ENCODE results near the gene KRTAP4-12. TPM values are rescaled to one million over a fixed set of nuclear protein-coding genes. Genes with fewer than 3 reads are reported as not detected.

The KRTAP4-12 gene
- total and polyA plus RNA-seq, 2 of the 13 experiments (the other 11 are each of a cell fraction or from before 2014, with no cell fraction given): not detected

DNA sequence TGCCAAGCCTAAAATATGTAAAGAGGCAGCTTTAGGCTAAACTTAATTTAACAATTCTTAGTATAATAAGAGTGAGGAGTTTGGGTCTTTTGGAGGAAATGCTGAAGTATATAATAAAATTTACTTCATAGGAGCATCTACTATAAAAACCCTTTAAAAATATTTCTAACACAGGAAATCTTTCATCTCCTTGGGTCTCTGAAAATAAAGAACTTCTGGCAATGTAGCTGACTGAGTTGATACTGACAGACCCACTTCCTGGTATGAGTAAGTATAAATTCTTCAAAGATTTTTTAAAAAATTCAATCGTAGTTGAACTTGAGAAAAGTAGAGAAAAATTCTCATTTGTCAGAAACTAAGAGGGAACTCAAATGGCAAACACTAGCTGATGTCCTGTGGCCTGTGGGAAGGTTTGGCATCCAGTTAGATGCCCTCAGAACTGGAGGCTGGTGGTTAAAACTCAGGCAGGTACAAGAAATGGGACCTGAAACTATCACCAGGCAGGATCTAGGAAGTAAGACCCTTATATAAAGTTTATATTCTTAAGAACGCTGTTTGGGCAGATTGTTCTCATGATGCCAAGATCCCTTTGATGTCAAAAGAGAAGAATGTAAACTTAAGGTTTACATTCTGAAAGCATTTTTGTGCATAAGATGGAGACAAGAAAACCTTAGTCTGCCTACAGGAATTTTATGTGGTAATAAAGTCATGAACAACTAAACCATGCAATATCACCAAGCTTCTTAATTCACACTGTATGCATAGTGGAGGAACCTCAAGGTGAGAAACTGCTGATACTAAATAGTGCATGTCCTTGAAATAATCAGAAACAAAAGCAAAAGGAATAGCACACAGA is 10.1 kb upstream of the KRTAP4-12 start (continued):
- TF ChIP-seq NR1H2 (CRISPR knock-in tag; IDR thresholded peaks at IDR 0.05; ENCODE audit: borderline replicate concordance, low read depth) (no peak), ZNF598 (CRISPR knock-in tag; IDR thresholded peaks at IDR 0.05; ENCODE audit: borderline replicate concordance) (no peak), BCL6 (CRISPR knock-in tag; IDR thresholded peaks at IDR 0.05) (no peak), ZKSCAN5 (CRISPR knock-in tag; IDR thresholded peaks at IDR 0.05) (no peak), SRF (IDR thresholded peaks at IDR 0.05; ENCODE audit: low read depth, low read length) (no peak), PAX8 (CRISPR knock-in tag; IDR thresholded peaks at IDR 0.05; ENCODE audit: borderline replicate concordance) (no peak), LCORL (IDR thresholded peaks at IDR 0.05) (no peak), LCORL (CRISPR knock-in tag; IDR thresholded peaks at IDR 0.05) (no peak), ZNF33B (CRISPR knock-in tag; IDR thresholded peaks at IDR 0.05) (no peak), GZF1 (CRISPR knock-in tag; IDR thresholded peaks at IDR 0.05) (no peak)
- TF ChIP-seq, protein P1, sequence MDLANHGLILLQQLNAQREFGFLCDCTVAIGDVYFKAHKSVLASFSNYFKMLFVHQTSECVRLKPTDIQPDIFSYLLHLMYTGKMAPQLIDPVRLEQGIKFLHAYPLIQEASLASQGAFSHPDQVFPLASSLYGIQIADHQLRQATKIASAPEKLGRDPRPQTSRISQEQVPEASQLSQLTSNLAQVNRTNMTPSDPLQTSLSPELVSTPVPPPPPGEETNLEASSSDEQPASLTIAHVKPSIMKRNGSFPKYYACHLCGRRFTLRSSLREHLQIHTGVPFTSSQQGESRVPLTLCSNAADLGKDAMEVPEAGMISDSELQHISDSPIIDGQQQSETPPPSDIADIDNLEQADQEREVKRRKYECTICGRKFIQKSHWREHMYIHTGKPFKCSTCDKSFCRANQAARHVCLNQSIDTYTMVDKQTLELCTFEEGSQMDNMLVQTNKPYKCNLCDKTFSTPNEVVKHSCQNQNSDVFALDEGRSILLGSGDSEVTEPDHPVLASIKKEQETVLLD (CRISPR knock-in tag; IDR thresholded peaks at IDR 0.05; ENCODE audit: low read depth): no peak
- TF ChIP-seq, protein P2, sequence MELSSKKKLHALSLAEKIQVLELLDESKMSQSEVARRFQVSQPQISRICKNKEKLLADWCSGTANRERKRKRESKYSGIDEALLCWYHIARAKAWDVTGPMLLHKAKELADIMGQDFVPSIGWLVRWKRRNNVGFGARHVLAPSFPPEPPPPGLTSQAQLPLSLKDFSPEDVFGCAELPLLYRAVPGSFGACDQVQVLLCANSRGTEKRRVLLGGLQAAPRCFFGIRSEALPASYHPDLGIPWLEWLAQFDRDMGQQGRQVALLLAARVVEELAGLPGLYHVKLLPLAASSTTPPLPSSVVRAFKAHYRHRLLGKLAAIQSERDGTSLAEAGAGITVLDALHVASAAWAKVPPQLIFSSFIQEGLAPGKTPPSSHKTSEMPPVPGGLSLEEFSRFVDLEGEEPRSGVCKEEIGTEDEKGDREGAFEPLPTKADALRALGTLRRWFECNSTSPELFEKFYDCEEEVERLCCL (CRISPR knock-in tag; IDR thresholded peaks at IDR 0.05; ENCODE audit: borderline replicate concordance): no peak
